GOT3 (cell line): ENCODE results near the gene VARS2.
"Not testable (repeated sequence)": the region's sequence is repeated elsewhere in the genome, so short reads cannot be mapped to it uniquely, and the experiment has no call there.

Experiments
- DNase-seq: peaks from one replicate; lab custom pipeline; 2025; ENCODE audit warnings: mixed read lengths; lab: John Stamatoyannopoulos, UW

VARS2 gene

DNA sequence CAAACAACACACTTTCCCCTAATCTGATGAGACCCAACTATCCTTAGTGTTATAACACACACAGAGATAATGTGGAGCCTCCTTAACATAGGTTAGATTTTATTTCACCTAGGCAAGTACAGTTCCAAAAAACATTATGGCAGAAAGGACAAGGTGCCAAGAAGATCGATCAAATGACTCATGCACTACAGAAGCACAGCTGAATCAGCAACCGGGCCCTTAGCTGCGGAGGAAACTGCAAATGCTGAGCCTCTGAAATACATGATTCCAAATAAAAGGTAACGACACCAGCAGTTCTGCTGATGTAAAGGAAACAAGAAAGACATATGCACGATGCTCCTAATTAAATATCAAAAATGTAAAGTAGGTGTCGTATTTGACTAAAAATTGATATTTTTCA, 49.6 kb downstream of the VARS2 start:
- DNase-seq: no peak

DNA sequence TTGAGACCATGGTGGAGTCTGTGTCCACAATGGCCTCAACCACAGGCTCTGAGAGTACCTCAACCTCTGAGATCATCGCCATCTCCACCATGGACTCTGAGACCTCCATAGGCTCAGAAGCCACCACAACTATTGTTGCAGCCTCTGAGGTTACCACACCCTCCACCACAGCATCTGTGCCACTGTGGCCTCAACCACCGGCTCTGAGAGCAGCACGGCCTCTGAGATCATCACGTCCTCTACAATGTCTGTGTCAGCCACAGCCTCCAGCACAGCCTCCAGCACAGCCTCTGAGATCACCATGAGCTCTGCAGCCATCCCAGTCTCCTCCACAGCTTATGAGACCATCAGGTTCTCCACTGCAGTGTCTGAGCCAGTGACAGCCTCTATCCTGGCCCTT, 50.0 kb downstream of the VARS2 start:
- DNase-seq: no peak

DNA sequence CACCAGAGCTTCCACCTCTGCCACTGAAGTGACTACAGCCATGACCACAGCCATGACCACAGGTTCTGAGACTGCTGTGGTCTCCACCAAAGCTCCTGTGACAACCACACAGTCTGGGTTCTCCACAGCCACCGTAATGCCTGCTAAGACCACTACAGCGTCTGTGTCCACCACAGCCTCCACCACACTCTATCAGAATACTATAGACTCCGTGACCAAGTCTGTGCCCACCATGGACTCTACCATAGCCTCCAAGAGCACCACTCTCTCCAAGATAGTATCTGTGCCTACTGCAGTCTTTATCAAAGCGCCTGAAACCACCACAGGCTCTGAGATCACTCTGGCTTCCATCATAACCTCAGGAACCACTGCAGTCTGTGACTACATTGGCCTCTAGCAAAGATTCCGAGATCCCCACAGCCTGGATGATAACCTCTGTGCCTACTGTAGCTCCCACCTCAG, 51.1 kb downstream of the VARS2 start:
- DNase-seq: no peak

DNA sequence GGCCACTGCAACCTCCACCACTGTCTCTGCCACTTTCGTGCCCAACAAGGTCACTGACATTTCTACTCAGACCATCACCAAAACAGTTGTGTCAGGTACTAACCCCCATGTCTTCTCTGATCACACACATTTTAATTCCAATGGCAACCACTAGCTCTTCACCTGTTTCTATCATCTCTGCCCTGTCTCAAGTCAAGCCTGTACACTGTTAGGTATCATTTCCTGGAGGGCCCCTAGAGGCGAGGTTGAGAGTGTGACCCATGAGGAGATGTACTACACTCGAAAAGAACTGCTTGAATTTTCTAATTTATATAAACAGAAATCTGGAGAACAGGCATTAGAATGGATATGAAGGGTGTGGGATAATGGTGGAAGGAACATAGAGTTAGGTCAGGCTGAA, 52.1 kb downstream of the VARS2 start:
- no peak for DNase-seq

DNA sequence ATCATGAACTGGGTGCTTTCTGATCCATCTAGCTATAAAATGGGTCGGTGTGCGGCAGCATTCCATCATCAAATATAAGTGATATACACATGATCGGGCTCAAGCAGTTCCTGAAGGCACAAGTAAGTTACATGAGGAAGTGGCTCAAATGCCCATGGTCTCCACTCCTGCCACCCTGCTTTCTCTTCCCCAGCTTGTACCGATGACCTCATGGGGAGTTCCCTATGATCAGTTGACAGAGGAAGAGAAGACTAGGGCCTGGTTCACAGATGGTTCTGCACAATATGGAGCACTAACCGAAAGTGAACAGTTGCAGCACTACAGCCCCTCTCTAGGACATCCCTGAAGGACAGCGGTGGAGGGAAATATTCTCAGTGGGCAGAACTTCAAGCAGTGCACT, 55.1 kb downstream of the VARS2 start:
- DNase-seq: not testable (repeated sequence)

GRCh38 chr6:30970946-30971345, 56.9 kb downstream of the VARS2 start:
- DNase-seq: no peak

DNA sequence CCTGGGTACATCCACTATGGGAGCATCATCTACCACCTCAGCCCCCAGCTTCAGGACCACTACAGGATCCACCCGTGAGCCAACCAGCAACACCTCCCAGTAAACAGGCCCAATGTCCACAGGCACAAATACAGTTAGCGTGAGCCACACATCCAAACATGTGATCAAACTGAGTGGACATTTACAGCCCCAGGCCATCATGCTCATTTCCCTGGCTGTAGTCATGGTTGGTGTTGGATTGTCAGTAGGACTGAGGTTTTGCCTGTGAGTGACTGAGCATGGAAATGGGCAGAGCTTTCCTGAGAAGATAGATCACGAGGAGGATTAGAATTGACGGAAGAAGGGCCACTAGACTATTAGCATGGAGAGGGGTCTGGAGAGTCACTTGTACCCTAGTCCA, 58.8 kb downstream of the VARS2 start:
- no peak for DNase-seq

DNA sequence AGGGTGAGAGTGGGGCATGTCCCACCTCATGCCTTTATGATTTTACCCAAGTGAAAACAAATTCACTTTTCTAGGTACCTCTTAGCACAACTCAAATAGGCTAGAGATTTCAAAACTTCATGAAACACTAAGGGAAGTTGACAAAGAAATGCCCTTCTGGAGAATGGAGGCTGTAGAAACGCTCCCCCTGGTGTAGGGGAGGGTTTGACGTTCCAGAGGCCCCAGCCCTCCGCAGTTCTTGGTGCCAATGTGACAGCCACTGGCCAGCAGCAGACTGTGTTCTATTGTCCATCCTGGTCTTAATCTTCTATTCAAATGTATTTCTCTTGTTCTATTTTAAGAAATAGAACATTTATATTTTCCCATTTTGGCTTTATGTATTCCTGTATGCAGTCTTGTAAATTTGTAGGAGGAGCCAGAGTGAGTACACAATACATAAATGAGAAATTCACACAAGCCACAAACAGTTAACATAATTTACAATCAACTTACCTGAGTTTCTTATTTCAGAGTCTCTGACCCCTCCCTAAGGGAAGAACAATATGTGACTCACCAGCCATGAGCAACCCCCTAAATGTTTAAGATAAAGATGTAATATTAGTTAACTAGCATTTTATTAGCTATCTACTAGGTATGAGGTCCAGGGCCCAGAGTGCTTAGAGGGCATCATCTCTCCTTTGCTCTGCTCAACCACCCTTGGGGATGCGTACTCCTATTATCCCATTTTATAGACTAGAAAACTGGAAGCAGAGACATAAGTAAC, 60.6 kb downstream of the VARS2 start:
- DNase-seq: no peak
